Measurements from ENCODE around the gene ABCE1. TPM values are rescaled to one million over a fixed set of nuclear protein-coding genes. Genes with fewer than 3 reads are reported as not detected.

ABCE1 gene
- total and polyA plus RNA-seq, 2 of the 8 experiments (the other 6 are each of a cell fraction or from before 2014, with no cell fraction given) = 43.7 to 126 TPM

DNA sequence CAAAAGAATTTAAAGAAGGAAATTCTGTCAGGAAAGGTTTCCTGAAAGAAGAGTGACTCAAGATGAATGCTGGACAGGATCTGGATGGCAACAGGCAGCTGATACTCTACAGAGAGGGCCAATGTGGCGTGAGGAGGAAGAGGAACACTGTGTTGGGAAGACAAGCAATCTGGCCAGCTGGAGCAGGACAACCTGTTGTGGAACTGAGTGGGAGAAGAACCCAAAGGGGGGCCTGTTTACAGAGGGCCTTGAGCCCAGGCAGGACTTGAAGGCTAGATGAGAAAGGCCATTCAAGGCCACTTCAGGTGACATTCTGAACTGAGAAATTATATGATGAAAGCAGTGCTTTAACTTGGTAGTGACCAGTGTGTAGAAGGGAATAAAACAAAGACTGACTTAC lies 73.8 kb downstream of the ABCE1 start:
- H2BK120ac ChIP-seq (replicated peaks; ENCODE audit: low read depth, low read length) = no peak overlapping the region
- TF ChIP-seq KDM5A (IDR thresholded peaks at IDR 0.05; ENCODE audit: low read length) = no peak
- no peak for TF ChIP-seq CEBPB (IDR thresholded peaks at IDR 0.05; ENCODE audit: low read depth, low read length)
- TF ChIP-seq SP2 (IDR thresholded peaks at IDR 0.05; ENCODE audit: low read length) = no peak
- TF ChIP-seq, protein P1, sequence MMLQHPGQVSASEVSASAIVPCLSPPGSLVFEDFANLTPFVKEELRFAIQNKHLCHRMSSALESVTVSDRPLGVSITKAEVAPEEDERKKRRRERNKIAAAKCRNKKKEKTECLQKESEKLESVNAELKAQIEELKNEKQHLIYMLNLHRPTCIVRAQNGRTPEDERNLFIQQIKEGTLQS (IDR thresholded peaks at IDR 0.05; ENCODE audit: insufficient read depth, low read depth, low read length) = no peak
- TF ChIP-seq POLR2AphosphoS5 (IDR thresholded peaks at IDR 0.05; ENCODE audit: low read depth, low read length) = no peak
- TF ChIP-seq PHF8 (conservative IDR thresholded peaks at IDR 0.05; ENCODE audit: low read depth, low read length) = no peak
- no peak for TF ChIP-seq NRF1 (IDR thresholded peaks at IDR 0.05; ENCODE audit: low read depth, low read length)
- TF ChIP-seq, protein P2, sequence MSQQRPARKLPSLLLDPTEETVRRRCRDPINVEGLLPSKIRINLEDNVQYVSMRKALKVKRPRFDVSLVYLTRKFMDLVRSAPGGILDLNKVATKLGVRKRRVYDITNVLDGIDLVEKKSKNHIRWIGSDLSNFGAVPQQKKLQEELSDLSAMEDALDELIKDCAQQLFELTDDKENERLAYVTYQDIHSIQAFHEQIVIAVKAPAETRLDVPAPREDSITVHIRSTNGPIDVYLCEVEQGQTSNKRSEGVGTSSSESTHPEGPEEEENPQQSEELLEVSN (IDR thresholded peaks at IDR 0.05) = no peak
- no peak for TF ChIP-seq CBX8 (IDR thresholded peaks at IDR 0.05; ENCODE audit: borderline replicate concordance, low read depth, low read length)
- no peak for TF ChIP-seq TEAD4 (IDR thresholded peaks at IDR 0.05; ENCODE audit: low read depth, low read length)
- TF ChIP-seq, protein P3, sequence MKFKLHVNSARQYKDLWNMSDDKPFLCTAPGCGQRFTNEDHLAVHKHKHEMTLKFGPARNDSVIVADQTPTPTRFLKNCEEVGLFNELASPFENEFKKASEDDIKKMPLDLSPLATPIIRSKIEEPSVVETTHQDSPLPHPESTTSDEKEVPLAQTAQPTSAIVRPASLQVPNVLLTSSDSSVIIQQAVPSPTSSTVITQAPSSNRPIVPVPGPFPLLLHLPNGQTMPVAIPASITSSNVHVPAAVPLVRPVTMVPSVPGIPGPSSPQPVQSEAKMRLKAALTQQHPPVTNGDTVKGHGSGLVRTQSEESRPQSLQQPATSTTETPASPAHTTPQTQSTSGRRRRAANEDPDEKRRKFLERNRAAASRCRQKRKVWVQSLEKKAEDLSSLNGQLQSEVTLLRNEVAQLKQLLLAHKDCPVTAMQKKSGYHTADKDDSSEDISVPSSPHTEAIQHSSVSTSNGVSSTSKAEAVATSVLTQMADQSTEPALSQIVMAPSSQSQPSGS (IDR thresholded peaks at IDR 0.05; ENCODE audit: low read length) = no peak
- no peak for TF ChIP-seq CHD1 (IDR thresholded peaks at IDR 0.05; ENCODE audit: low read depth, low read length)

More for the DNA sequence above, 73.8 kb downstream of the ABCE1 start:
- Histone ChIP-seq H3K4me2 (ENCODE audit: insufficient read depth in 1 of 2, low read depth in 2 of 2, low read length in 2 of 2) (no peak overlapping the region), H4K8ac (ENCODE audit: extremely low read depth, insufficient read depth, low read length) (no peak overlapping the region), H4K5ac (ENCODE audit: insufficient read length, low read depth, low read length) (no peak overlapping the region), H3K4ac (replicated peaks; ENCODE audit: insufficient read length, low read depth, low read length) (no peak overlapping the region), H3K56ac (replicated peaks; ENCODE audit: insufficient read length, low read depth, low read length) (no peak overlapping the region), H4K91ac (replicated peaks; ENCODE audit: insufficient read length, low read length) (no peak overlapping the region), H3K9me3 (ENCODE audit: insufficient read depth in 2 of 2, low read depth in 1 of 2, low read length in 1 of 2) (no peaks in the 10 kb centered on the region), H3K18ac (ENCODE audit: extremely low read depth, low read length) (no peak overlapping the region), H3K23ac (ENCODE audit: insufficient read length) (no peak overlapping the region), H4K20me1 (replicated peaks in 1 of 2; ENCODE audit: control insufficient read depth in 1 of 2, insufficient read depth in 2 of 2, low read length in 2 of 2) (peaks cover 5 to 7% of the 10 kb centered on the region in 2 experiments), H2BK12ac (ENCODE audit: low read depth, low read length) (no peak overlapping the region), H2BK20ac (ENCODE audit: low read length) (no peak overlapping the region), H3K27ac (ENCODE audit: low read depth, low read length) (no peak overlapping the region), H3K79me2 (ENCODE audit: control insufficient read depth in 1 of 2, insufficient read depth in 2 of 2, low read length in 2 of 2) (peaks cover 8 to 72% of the 10 kb centered on the region in 2 experiments), H3K14ac (ENCODE audit: insufficient read length) (no peak overlapping the region), H2AFZ (ENCODE audit: low read length) (no peak overlapping the region), H3K23me2 (ENCODE audit: low read depth, low read length) (no peaks in the 10 kb centered on the region), H3K79me1 (ENCODE audit: low read depth, low read length) (peaks cover 4% of the 10 kb centered on the region), H2BK15ac (ENCODE audit: low read length) (no peak overlapping the region), H3K36me3 (ENCODE audit: control insufficient read depth in 2 of 4, insufficient read depth in 4 of 4, low read length in 3 of 4) (peaks cover 0 to 44% (median 9%) of the 10 kb centered on the region in 4 experiments; a peak in 5 of 8 replicates), H2AK5ac (ENCODE audit: low read depth, low read length) (no peak overlapping the region), H3K9ac (replicated peaks in 1 of 4; ENCODE audit: extremely low read depth in 1 of 4, low read depth in 3 of 4, low read length in 3 of 4) (no peak overlapping the region), H3K27me3 (replicated peaks in 1 of 4; ENCODE audit: control insufficient read depth in 3 of 4, extremely low read depth in 1 of 4, insufficient read depth in 3 of 4, low read length in 3 of 4) (no peaks in the 10 kb centered on the region), H3K4me3 (ENCODE audit: extremely low read depth in 1 of 4, insufficient read depth in 2 of 4, low read depth in 3 of 4, low read length in 4 of 4) (no peak overlapping the region), H3K4me1 (replicated peaks in 1 of 4; ENCODE audit: control insufficient read depth in 3 of 4, insufficient read depth in 4 of 4, low read length in 3 of 4) (no peaks in the 10 kb centered on the region), H2BK5ac (ENCODE audit: low read depth, low read length) (no peak overlapping the region)
- whole genome bisulfite sequencing, 2 experiments (ENCODE audit: extremely low coverage in 1 of 2, insufficient coverage in 1 of 2, insufficient read length in 1 of 2, insufficient replicate concordance in 2 of 2, low coverage in 1 of 2, low lambda C conversion rate in 2 of 2, missing lambda C conversion rate in 1 of 2) = 87% methylated on average over 1 of the region's 1 CpG; no CpG with 5 or more reads in 1 of the 2 experiments
- CTCF ChIA-PET (ENCODE audit: partially characterized antibody) = no interaction called here
- DNase-seq (ENCODE audit: low read depth in 1 of 2, low spot score in 2 of 2) (no peak), FAIRE-seq (no peak)
- POLR2A ChIA-PET (ENCODE audit: partially characterized antibody) = no interaction called here
